Stimulated activated naive CD4-positive, alpha-beta T cell (primary cell): ENCODE results near the gene PLVAP.

Experiments
- DNase-seq, 6 experiments: peaks; one replicate each; lab custom pipeline; 2025; lab: John Stamatoyannopoulos, UW

Gene PLVAP

GRCh38 chr19:17333611-17334413, 43.3 kb downstream of the PLVAP start:
- peak; percentile 34 to 63 (median 48) for DNase-seq

- peak in 3 of 6 experiments; percentile 13 to 15 (median 13) for DNase-seq
Observed at GRCh38 chr19:17332677-17333581, 44.2 kb downstream of the PLVAP start.

GRCh38 chr19:17332360-17332676, 44.8 kb downstream of the PLVAP start:
- no peak for DNase-seq

GRCh38 chr19:17331045-17331558, 46.0 kb downstream of the PLVAP start:
- DNase-seq: no peak

- no peak for DNase-seq
Observed at GRCh38 chr19:17330262-17331044, 46.7 kb downstream of the PLVAP start.

- DNase-seq: no peak
Observed at GRCh38 chr19:17329366-17330261, 47.5 kb downstream of the PLVAP start.

- DNase-seq: peak in 5 of 6 experiments; percentile 28 to 58 (median 50)
Observed at GRCh38 chr19:17328517-17329365, 48.4 kb downstream of the PLVAP start.

- peak; percentile 38 to 74 (median 52) for DNase-seq
Observed at GRCh38 chr19:17327654-17328516, 49.3 kb downstream of the PLVAP start.

GRCh38 chr19:17327068-17327653, 50.0 kb downstream of the PLVAP start:
- DNase-seq: no peak

GRCh38 chr19:17326595-17326966, 50.6 kb downstream of the PLVAP start:
- DNase-seq: no peak

- no peak for DNase-seq
Observed at GRCh38 chr19:17325881-17326594, 51.1 kb downstream of the PLVAP start.

- DNase-seq: no peak
Observed at GRCh38 chr19:17325133-17325532, 52.0 kb downstream of the PLVAP start.

GRCh38 chr19:17324357-17325114, 52.6 kb downstream of the PLVAP start:
- no peak for DNase-seq

GRCh38 chr19:17323964-17324332, 53.2 kb downstream of the PLVAP start:
- peak in 1 of 6 experiments; percentile 12 for DNase-seq

- peak in 1 of 6 experiments; percentile 8 for DNase-seq
Observed at GRCh38 chr19:17323300-17323963, 53.7 kb downstream of the PLVAP start.

GRCh38 chr19:17322854-17323253, 54.3 kb downstream of the PLVAP start:
- no peak for DNase-seq
